GM10248 (cell line): ENCODE results near the gene GRB2.
A peak's percentile ranks its signal among the peaks of the same experiment; 100 is the strongest.
"Not testable (repeated sequence)": the region's sequence is repeated elsewhere in the genome, so short reads cannot be mapped to it uniquely, and the experiment has no call there.

Experiments
- CTCF ChIA-PET: fragments of 300-600 bp; sonication (Branson Sonifier 250); formaldehyde crosslinking; extraction: SDS; loops from one replicate; lab custom pipeline; 2021; ENCODE audit warnings: antibody characterized with exemption; lab: Yijun Ruan, JAX
- POLR2A ChIA-PET: fragments of 350-650 bp; sonication (Branson Sonifier 250); formaldehyde crosslinking; extraction: SDS; loops from one replicate; lab custom pipeline; 2020; ENCODE audit warnings: antibody characterized with exemption; lab: Yijun Ruan, JAX
- DNase-seq: peaks from one replicate; pipeline ENCODE4 v3.0.0; 2012; ENCODE audit errors: extremely low spot score
- CTCF ChIP-seq: IDR thresholded peaks from 2 replicates; pipeline ENCODE4 v1.5.1; 2012; ENCODE audit warnings: mild to moderate bottlenecking, low read depth; ENCODE audit errors: extremely low read depth, missing control alignments, control extremely low read depth

GRB2 gene

GRCh38 chr17:75289832-75290337 is 115.6 kb downstream of the GRB2 start:
- ChIA-PET CTCF (interaction anchor here (0.9 to 13.0 kb wide), 28 partner anchors 8 to 229 kb away, joined by 3 to 108 read pairs (median 5); partner anchors contain the start of genes GRB2 and MIF4GD), POLR2A (interaction anchor here (0.6 to 1.8 kb wide), 17 partner anchors 9 to 501 kb away, joined by 3 to 27 read pairs (median 4); partner anchors contain the start of genes GGA3, GRB2, MIF4GD and MRPS7)
- DNase-seq: peak; percentile 42

GRCh38 chr17:75289115-75289831 is 116.2 kb downstream of the GRB2 start, which contains the start of gene SLC25A19:
Gene SLC25A19 (minus strand): TSS chr17:75289433. CDS start chr17:75286764, 2,669 bp downstream.
- POLR2A ChIA-PET: interaction anchor here (0.5 to 1.8 kb wide), 21 partner anchors 9 to 500 kb away, joined by 3 to 27 read pairs (median 4); partner anchors contain the start of genes GGA3, GRB2, MIF4GD and MRPS7
- peak; percentile 97 for DNase-seq
- CTCF ChIA-PET: interaction anchor here (0.7 to 13.0 kb wide), 31 partner anchors 8 to 229 kb away, joined by 3 to 108 read pairs (median 5); partner anchors contain the start of genes GRB2 and MIF4GD
- TF ChIP-seq CTCF: peak; percentile 49

More at GRCh38 chr17:75289832-75290337, 115.6 kb downstream of the GRB2 start:
- TF ChIP-seq CTCF: peak; percentile 51

GRCh38 chr17:75288770-75289114 is 116.7 kb downstream of the GRB2 start:
- ChIA-PET POLR2A (interaction anchor here (0.5 to 1.8 kb wide), 19 partner anchors 10 to 415 kb away, joined by 3 to 27 read pairs (median 4); partner anchors contain the start of genes GGA3, GRB2, MIF4GD and MRPS7), CTCF (interaction anchor here (0.7 to 13.0 kb wide), 29 partner anchors 8 to 230 kb away, joined by 3 to 108 read pairs (median 5); partner anchors contain the start of genes GRB2 and MIF4GD)
- peak; percentile 37 for DNase-seq

GRCh38 chr17:75288359-75288758 is 117.1 kb downstream of the GRB2 start:
- TF ChIP-seq CTCF: no peak
- DNase-seq: no peak
- ChIA-PET POLR2A (interaction anchor here (0.7 to 1.8 kb wide), 7 partner anchors 10 to 174 kb away, joined by 5 to 27 read pairs (median 11); partner anchors contain the start of genes GRB2 and MIF4GD), CTCF (interaction anchor here (1.4 to 13.0 kb wide), 8 partner anchors 9 to 124 kb away, joined by 5 to 108 read pairs (median 12); partner anchors contain the start of genes GRB2 and MIF4GD)

More at GRCh38 chr17:75288770-75289114, 116.7 kb downstream of the GRB2 start:
- TF ChIP-seq CTCF: no peak

GRCh38 chr17:75287221-75287620 is 118.3 kb downstream of the GRB2 start:
- ChIA-PET CTCF (interaction anchor here (1.1 to 5.1 kb wide), 2 partner anchors 16 to 122 kb away, joined by 3 to 30 read pairs; partner anchors contain the start of gene MIF4GD), POLR2A (no interaction called here)
- TF ChIP-seq CTCF: no peak
- DNase-seq: no peak

- TF ChIP-seq CTCF: no peak
- ChIA-PET POLR2A (interaction anchor here (0.5 kb wide), 1 partner anchor 9 kb away, joined by 15 read pairs; no protein-coding TSS in a partner anchor), CTCF (interaction anchor here (1.3 to 5.1 kb wide), 5 partner anchors 9 to 127 kb away, joined by 3 to 30 read pairs (median 4); partner anchors contain the start of gene MIF4GD)
- no peak for DNase-seq
Observed at GRCh38 chr17:75285123-75285522, 120.4 kb downstream of the GRB2 start.

- CTCF ChIA-PET: interaction anchor here (2.6 to 4.6 kb wide), 2 partner anchors 9 kb away, joined by 21 to 30 read pairs; partner anchors contain the start of genes MIF4GD and SLC25A19
- not testable (repeated sequence) for DNase-seq
Observed at GRCh38 chr17:75280189-75280588, 125.3 kb downstream of the GRB2 start.

More at GRCh38 chr17:75280189-75280588, 125.3 kb downstream of the GRB2 start:
- POLR2A ChIA-PET: interaction anchor here (0.7 kb wide), 1 partner anchor 504 kb away, joined by 6 read pairs; the partner anchor contains the start of gene UNK
